H1 (cell line): ENCODE measurements around the gene ZSCAN12. TPM values are rescaled to one million over a fixed set of nuclear protein-coding genes. Genes with fewer than 3 reads are reported as not detected.

Source experiments
- E2F6 ChIP-seq: IDR thresholded peaks from 2 replicates; pipeline ENCODE4 v1.6.1; 2012; ENCODE audit warnings: inconsistent platforms
- KDM4A ChIP-seq: IDR thresholded peaks from one replicate; pipeline ENCODE4 v1.7.1; 2012; ENCODE audit warnings: low read depth, mild to moderate bottlenecking, moderate library complexity, low read length, inconsistent platforms; ENCODE audit not compliant: severe bottlenecking
- RAD21 ChIP-seq, 2 experiments: IDR thresholded peaks in 1 of 2; conservative IDR thresholded peaks in 1 of 2; 2 replicates each; pipeline ENCODE4 v1.6.1; 2011; ENCODE audit warnings: low read depth in 2 of 2, low read length in 2 of 2, improper control_type of control experiment in 1 of 2, inconsistent platforms in 1 of 2, mild to moderate bottlenecking in 1 of 2, moderate library complexity in 1 of 2
- SAP30 ChIP-seq: fragments of 300-600 bp; sonication (generic); IDR thresholded peaks from 2 replicates; pipeline ENCODE4 v1.7.1; 2012; ENCODE audit warnings: low read length, moderate library complexity, mild to moderate bottlenecking, inconsistent platforms; ENCODE audit not compliant: insufficient read depth, insufficient replicate concordance
- polyA plus RNA-seq, 7 experiments: library from polyadenylated mRNA; depleted of rRNA in 3 of 7; stranded (reverse) in 5 of 7; unstranded in 2 of 7; fragments of >200 nt in 5 of 7; fragments of 200-250 nt in 2 of 7; gene quantifications; 1 replicate in 5 of 7; 2 replicates in 1 of 7; 4 replicates in 1 of 7; pipeline versions ENCODE4 v1.2.1 to v1.2.3, GENCODE V29; 2011 to 2013; ENCODE audit warnings: missing spikeins in 2 of 7, mixed read lengths in 2 of 7
- total RNA-seq: library from RNA; stranded (reverse); fragmentation: NEBNext Ultra II Directional; extraction: Animal tissue kit (Norgen Biotek cat#: 25700); gene quantifications from 2 replicates; pipeline ENCODE4 v1.2.1, GENCODE V29; 2021

Gene ZSCAN12
- total and polyA plus RNA-seq, 2 of the 8 experiments (the other 6 are each of a cell fraction or from before 2014, with no cell fraction given), result 2.2 to 9.6 TPM

DNA sequence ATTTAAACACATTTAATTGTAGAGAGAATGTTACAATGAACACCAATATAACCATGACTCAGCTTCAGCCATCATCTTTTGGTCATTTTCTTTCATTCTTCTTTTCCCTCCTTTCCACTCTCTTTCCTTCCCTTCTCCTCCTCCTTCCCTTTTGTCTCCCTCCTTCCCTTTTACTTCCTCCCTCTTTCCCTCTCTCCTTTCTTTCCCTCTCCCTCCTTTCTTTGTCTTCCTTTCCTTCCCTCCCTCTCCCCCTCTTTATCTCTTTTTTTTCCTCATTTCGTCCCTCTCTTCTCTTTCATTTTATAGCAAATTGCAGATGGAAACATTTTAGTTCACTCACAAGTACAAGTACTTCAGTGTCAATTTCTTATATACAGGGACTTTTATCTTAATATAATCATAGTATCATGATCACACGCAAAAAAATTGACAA, 48.0 kb downstream of the ZSCAN12 start (continued):
- TF ChIP-seq RAD21 (IDR thresholded peaks at IDR 0.05 in 1 of 2, conservative IDR thresholded peaks at IDR 0.05 in 1 of 2; ENCODE audit: low read depth in 2 of 2, low read length in 2 of 2) (no peak), E2F6 (no peak), SAP30 (no peak), KDM4A (no peak)
